HCT116 (cell line): ENCODE data around the gene DCP2. TPM values are rescaled to one million over a fixed set of nuclear protein-coding genes. Genes with fewer than 3 reads are reported as not detected.

Experiments used
- ATAC-seq: fragments of 200-7000 bp; cut with Tn5 transposase; 2 replicates; pipeline ENCODE4 v1.9.1; 2020; ENCODE audit warnings: mild to moderate bottlenecking, moderate library complexity
- BruUV-seq: library from RNA; stranded (reverse); fragments of 400-500 nt; replicated peaks from 2 replicates; lab custom pipeline; 2021; lab: Mats Ljungman, UMichigan
- CTCF ChIA-PET: fragments of 300-600 bp; sonication (Branson Sonifier 250); formaldehyde crosslinking; loops from one replicate; lab custom pipeline; 2021; ENCODE audit warnings: antibody characterized with exemption; lab: Charles Lee
- POLR2A ChIA-PET: fragments of 300-600, 350-600 bp; sonication (Branson Sonifier 250); formaldehyde crosslinking; loops from one replicate; lab custom pipeline; 2021; ENCODE audit warnings: antibody characterized with exemption; lab: Charles Lee
- RAD21 ChIA-PET, 2 experiments: fragments of 300-600 bp; sonication (Branson Sonifier 250); formaldehyde crosslinking; loops; one replicate each; lab custom pipeline; 2023; ENCODE audit warnings: low total read pairs in 2 of 2; ENCODE audit not compliant: uncharacterized antibody in 2 of 2, unreplicated experiment in 2 of 2, low non-redundant PET in 1 of 2; lab: Charles Lee
- DNase-seq: peaks from one replicate; pipeline ENCODE4 v3.0.0-alpha.2; 2010; ENCODE audit warnings: low read depth, low spot score
- H2AFZ ChIP-seq: fragments of 200-600 bp; shearing (Covaris generic), sonication (generic); 2 replicates; pipeline ENCODE4 v1.6.1; 2017; ENCODE audit warnings: low read depth, mixed run types, mixed read lengths, antibody characterized with exemption, low read length; ENCODE audit not compliant: poor library complexity, severe bottlenecking
- H3K27ac ChIP-seq: 2 replicates; pipeline ENCODE4 v1.5.1; 2012; ENCODE audit warnings: low read depth, low read length
- H3K27me3 ChIP-seq: fragments of 200-600 bp; sonication (generic); 2 replicates; pipeline ENCODE4 v1.6.1; 2016; ENCODE audit warnings: mixed run types, low read length, mixed read lengths; ENCODE audit not compliant: insufficient read depth
- H3K36me3 ChIP-seq, 2 experiments: fragments of 200-500 bp in 1 of 2; fragments of 200-600 bp in 1 of 2; sonication (Bioruptor generic) in 1 of 2; sonication (generic) in 1 of 2; 2 replicates each; pipeline versions ENCODE4 v1.5.1 to v1.6.1; 2014 to 2016; ENCODE audit warnings: low read length in 2 of 2, inconsistent platforms in 1 of 2, mixed read lengths in 1 of 2, mixed run types in 1 of 2; ENCODE audit not compliant: insufficient read depth in 2 of 2, control insufficient read depth in 1 of 2
- H3K4me1 ChIP-seq, 2 experiments: fragments of 200-600 bp in 1 of 2; sonication (generic) in 1 of 2; 2 replicates each; pipeline versions ENCODE4 v1.5.1 to v1.6.1; 2012 to 2017; ENCODE audit warnings: low read length in 2 of 2, inconsistent platforms in 1 of 2, mild to moderate bottlenecking in 1 of 2, mixed read lengths in 1 of 2, mixed run types in 1 of 2, moderate library complexity in 1 of 2; ENCODE audit not compliant: insufficient read depth in 2 of 2, control insufficient read depth in 1 of 2
- H3K4me2 ChIP-seq: fragments of 200-600 bp; sonication (generic); 2 replicates; pipeline ENCODE4 v1.6.1; 2017; ENCODE audit warnings: mixed run types, low read length, mixed read lengths
- H3K4me3 ChIP-seq, 2 experiments: fragments of 200-600 bp in 1 of 2; sonication (generic) in 1 of 2; replicated peaks in 1 of 2; 2 replicates each; pipeline ENCODE4 v1.5.1; 2011 to 2016; ENCODE audit warnings: low read length in 2 of 2, control low read depth in 1 of 2, low read depth in 1 of 2, mild to moderate bottlenecking in 1 of 2, mixed read lengths in 1 of 2, mixed run types in 1 of 2
- H3K79me2 ChIP-seq: fragments of 200-600 bp; sonication (generic); 2 replicates; pipeline ENCODE4 v1.6.1; 2017; ENCODE audit warnings: mild to moderate bottlenecking, mixed run types, low read length, moderate library complexity, mixed read lengths; ENCODE audit not compliant: insufficient read depth
- H3K9ac ChIP-seq: fragments of 200-600 bp; sonication (generic); 2 replicates; pipeline ENCODE4 v1.6.1; 2016; ENCODE audit warnings: low read length, mixed read lengths
- H3K9me2 ChIP-seq: fragments of 200-600 bp; sonication (generic), shearing (Covaris generic); 2 replicates; pipeline ENCODE4 v1.6.1; 2017; ENCODE audit warnings: mixed run types, mild to moderate bottlenecking, moderate library complexity; ENCODE audit not compliant: insufficient read depth
- H3K9me3 ChIP-seq, 2 experiments: fragments of 200-500 bp in 1 of 2; fragments of 200-600 bp in 1 of 2; sonication (Bioruptor generic) in 1 of 2; sonication (generic) in 1 of 2; 2 replicates each; pipeline ENCODE4 v1.6.1; 2014 to 2017; ENCODE audit warnings: low read length in 2 of 2, mixed read lengths in 2 of 2, inconsistent platforms in 1 of 2, low read depth in 1 of 2, mild to moderate bottlenecking in 1 of 2, mixed run types in 1 of 2, moderate library complexity in 1 of 2; ENCODE audit not compliant: control insufficient read depth in 1 of 2, insufficient read depth in 1 of 2
- H4K20me1 ChIP-seq: fragments of 200-600 bp; sonication (generic), shearing (Covaris generic); 2 replicates; pipeline ENCODE4 v1.6.1; 2017; ENCODE audit warnings: mixed run types, mild to moderate bottlenecking, moderate library complexity; ENCODE audit not compliant: insufficient read depth
- EZH2phosphoT487 ChIP-seq: fragments of 200-600 bp; IDR thresholded peaks from 2 replicates; pipeline ENCODE4 v1.6.1; 2018; ENCODE audit warnings: antibody characterized with exemption, borderline replicate concordance
- JUND ChIP-seq: IDR thresholded peaks from 2 replicates; pipeline ENCODE4 v1.6.1; 2012
- POLR2AphosphoS5 ChIP-seq: IDR thresholded peaks from 2 replicates; pipeline ENCODE4 v1.6.1; 2011; ENCODE audit warnings: mild to moderate bottlenecking, low read depth, low read length, moderate library complexity
- SIN3A ChIP-seq: IDR thresholded peaks from 2 replicates; pipeline ENCODE4 v1.6.1; 2012; ENCODE audit warnings: low read depth
- SP1 ChIP-seq: IDR thresholded peaks from 2 replicates; pipeline ENCODE4 v1.6.1; 2012; ENCODE audit warnings: low read depth
- SRF ChIP-seq: IDR thresholded peaks from 2 replicates; pipeline ENCODE4 v1.6.1; 2012; ENCODE audit warnings: low read depth
- TCF7L2 ChIP-seq: IDR thresholded peaks from 2 replicates; pipeline ENCODE4 v1.7.0; 2011; ENCODE audit warnings: borderline replicate concordance, inconsistent platforms; ENCODE audit not compliant: insufficient read depth, insufficient read length; ENCODE audit errors: extremely low read depth
- YY1 ChIP-seq: IDR thresholded peaks from 2 replicates; pipeline ENCODE4 v1.6.1; 2011; ENCODE audit warnings: low read length, low read depth, moderate library complexity, mild to moderate bottlenecking; ENCODE audit not compliant: insufficient replicate concordance; ENCODE audit errors: extremely low read depth
- ZFX ChIP-seq: fragments of 450-650 bp; IDR thresholded peaks from 2 replicates; pipeline ENCODE4 v1.6.1; 2017
- ZNF274 ChIP-seq: fragments of 200-500 bp; sonication (Bioruptor generic); IDR thresholded peaks from 2 replicates; pipeline ENCODE4 v1.6.1; 2014; ENCODE audit warnings: mild to moderate bottlenecking, low read depth, low read length, inconsistent platforms
- intact Hi-C: fragments of 100-400 bp; cut with micrococcal nuclease; formaldehyde crosslinking; loops from 2 replicates; pipeline ENCODE4 v1.10.0; 2022
- total RNA-seq: library from RNA; stranded (reverse); gene quantifications from one replicate; pipeline ENCODE4 v1.2.1, GENCODE V29; 2021; ENCODE audit not compliant: unreplicated experiment
- TF ChIP-seq, protein P1 (sequence below): IDR thresholded peaks from 2 replicates; pipeline ENCODE4 v1.6.1; 2012

DCP2 gene
- total RNA-seq, 1 experiment from 2014 or later = 57.1 TPM

DNA sequence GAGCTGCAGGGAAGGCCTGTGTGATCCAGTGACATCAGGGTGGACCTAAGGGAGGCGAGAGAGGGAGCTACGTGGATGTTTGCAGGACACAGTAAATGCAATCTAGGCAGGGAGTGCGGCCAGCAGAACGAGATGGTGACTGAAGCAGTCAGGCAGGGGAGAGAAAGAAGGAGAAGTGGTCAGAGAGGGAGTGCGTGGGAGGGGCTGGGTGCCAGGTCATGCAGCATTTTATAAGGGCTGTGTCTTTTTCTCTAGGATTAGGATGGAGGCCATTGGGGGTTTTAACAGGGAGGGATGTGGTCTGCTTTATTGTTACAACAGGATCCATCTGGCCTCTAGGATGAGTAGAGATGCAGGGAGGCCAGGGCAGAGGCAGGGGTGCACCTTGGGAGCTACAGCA is 80.4 kb downstream of the DCP2 start (continued):
- TF ChIP-seq YY1 (no peak), ZFX (no peak), SRF (no peak), JUND (no peak), SIN3A (no peak), TCF7L2 (no peak), ZNF274 (no peak), POLR2AphosphoS5 (no peak), EZH2phosphoT487 (no peak)
- TF ChIP-seq, protein P1, sequence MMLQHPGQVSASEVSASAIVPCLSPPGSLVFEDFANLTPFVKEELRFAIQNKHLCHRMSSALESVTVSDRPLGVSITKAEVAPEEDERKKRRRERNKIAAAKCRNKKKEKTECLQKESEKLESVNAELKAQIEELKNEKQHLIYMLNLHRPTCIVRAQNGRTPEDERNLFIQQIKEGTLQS = no peak

DNA sequence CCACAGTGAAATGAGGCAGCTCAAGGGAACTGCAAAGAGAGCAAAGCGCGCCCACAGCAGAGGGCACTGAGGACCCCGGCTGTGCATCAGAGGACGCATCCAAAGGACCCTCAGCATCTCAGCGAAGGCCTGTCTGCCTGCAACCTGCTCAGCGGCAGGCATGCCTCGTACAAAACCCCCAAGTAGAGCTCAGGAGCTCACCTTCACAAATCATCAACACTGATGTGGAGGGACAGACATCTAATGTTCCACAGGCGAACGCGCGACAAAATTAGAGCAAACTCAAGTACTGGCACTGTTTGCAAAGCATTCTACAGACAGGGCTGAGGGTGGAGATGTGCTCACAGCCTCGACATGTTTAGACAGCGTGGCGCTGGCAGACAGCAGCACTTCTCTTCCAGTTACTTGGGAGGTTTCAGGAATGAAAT is 81.0 kb downstream of the DCP2 start:
- intact Hi-C loops = no loop called here
- H3K79me2 ChIP-seq = no peaks in the 10 kb centered on the region
- no peak for TF ChIP-seq SIN3A
- no peak for TF ChIP-seq SP1
- no peak for TF ChIP-seq EZH2phosphoT487
- no peak for DNase-seq
- no peak overlapping the region for H3K4me2 ChIP-seq
- no peaks in the 10 kb centered on the region for H3K27me3 ChIP-seq
- no peaks in the 10 kb centered on the region for H3K9me2 ChIP-seq
- H3K36me3 ChIP-seq = no peaks in the 10 kb centered on the region
- H3K9me3 ChIP-seq = no peaks in the 10 kb centered on the region
- H3K9ac ChIP-seq = no peak overlapping the region
- H3K4me3 ChIP-seq = no peak overlapping the region
- no peaks in the 10 kb centered on the region for H3K4me1 ChIP-seq
- no peak overlapping the region for H2AFZ ChIP-seq
- BruUV-seq = no TSS peak
- ATAC-seq = no peak
- H4K20me1 ChIP-seq = no peaks in the 10 kb centered on the region
- CTCF ChIA-PET = no interaction called here
- RAD21 ChIA-PET = no interaction called here
- H3K27ac ChIP-seq = no peak overlapping the region
- POLR2A ChIA-PET = no interaction called here
